ENCODE results near the gene MGRN1.
"Not testable (repeated sequence)": the region's sequence is repeated elsewhere in the genome, so short reads cannot be mapped to it uniquely, and the experiment has no call there.

Gene MGRN1

DNA sequence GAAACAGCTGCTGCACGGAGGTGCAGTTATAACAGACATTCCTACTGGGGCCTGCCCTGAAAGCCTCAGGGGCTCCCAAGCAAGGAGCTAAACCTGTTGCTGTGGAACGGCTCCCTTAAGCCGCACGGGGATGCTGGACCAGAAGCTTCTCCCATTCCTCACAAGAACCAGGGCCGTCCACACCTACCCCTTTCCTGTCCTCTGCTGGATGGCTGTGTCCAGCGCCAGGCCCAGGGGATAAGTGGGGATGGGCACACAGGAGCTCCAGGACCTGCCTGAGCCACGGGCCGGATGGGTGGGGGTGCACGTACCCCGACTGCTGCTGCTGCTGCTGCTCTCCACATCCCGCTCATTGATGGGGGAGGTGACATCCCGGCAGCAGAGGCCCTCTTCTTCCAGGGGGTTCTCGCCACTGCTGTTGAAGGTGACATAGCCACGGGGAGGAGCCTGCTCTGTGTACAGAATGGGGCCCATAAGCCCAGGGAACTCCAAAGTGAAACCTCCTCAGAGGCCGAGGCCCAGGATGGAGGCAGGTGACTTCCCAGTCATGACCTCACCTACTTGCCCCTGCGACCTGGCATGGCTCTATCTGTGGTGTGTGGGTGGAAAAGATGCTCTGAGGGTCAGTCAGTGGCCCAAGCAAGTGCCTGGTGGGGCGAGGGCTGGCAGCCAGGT is 77.3 kb downstream of the MGRN1 start:
- no peak for DNase-seq

DNA sequence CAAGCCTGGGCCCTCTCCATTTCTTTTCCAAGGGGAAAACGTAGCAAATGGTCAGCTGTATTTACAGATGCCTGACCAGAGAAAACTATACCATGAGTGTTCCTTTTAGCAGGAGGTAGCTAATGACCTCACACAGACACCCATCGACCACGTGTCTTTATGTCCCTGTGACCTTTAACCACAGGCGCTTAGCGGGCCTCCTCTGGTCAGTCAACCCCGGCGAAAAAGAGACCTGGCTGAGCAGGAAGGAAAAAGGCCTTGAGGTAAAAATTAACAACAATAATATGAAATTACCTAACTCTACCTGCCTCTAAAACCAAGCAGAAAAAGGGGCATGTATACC is 77.8 kb downstream of the MGRN1 start:
- DNase-seq = no peak

DNA sequence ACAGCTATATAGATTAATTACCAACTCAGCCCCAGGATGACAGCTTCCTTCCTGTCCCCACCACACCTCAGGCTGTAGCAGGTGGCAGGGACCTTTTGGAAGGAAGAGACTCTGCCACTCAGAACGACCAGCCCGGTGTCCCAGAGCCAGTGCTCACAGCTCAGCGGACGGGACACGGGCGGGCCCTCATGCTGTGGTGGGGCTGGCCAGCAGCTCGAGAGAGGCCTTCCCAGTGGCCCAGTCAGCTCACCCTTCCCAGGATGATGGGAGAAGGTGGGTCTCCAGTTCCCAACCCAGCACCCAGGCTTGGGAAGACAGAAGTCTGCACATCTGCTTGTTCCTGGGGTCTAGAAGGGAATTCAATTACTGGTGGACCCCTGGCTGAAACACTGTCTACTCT is 79.3 kb downstream of the MGRN1 start:
- DNase-seq = no peak

DNA sequence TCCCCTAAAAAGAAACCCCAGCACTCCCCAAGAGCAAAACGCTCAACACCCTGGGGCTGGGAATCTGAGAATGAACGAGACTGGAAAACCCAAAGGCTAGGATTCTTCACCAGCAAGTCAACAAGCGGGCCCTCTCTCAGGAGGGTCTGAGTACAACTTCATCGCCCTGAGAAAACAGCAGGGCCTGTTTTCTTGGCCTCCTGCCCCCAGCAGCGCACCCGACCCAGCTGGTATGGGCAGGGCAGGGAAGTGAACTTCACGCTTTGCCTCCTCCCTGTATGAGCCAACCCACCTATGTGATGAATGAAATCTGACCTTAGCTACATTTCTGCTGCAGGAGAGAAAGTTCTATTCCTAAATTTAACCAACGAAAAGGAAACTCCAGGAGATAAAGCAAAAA is 79.9 kb downstream of the MGRN1 start:
- no peak for DNase-seq

DNA sequence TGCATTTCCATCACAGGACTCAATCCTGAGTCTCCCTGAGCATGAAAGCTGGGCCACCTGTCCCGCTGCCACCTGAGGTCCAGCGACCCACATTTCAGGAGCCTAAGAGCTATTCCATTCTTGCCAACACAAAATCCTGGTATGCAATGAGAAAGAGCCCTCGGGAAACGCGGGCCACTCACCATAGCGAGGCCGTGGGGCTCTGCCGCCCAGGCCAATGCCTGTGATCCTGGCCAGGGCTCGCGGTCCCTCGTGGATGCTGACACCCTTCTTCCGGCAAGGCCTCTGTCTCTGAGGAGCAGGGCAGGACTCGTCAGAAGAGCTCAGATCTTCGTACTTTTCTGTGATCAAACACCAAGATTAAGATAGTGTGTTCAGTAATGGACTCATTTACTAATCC is 80.3 kb downstream of the MGRN1 start:
- no peak for DNase-seq

DNA sequence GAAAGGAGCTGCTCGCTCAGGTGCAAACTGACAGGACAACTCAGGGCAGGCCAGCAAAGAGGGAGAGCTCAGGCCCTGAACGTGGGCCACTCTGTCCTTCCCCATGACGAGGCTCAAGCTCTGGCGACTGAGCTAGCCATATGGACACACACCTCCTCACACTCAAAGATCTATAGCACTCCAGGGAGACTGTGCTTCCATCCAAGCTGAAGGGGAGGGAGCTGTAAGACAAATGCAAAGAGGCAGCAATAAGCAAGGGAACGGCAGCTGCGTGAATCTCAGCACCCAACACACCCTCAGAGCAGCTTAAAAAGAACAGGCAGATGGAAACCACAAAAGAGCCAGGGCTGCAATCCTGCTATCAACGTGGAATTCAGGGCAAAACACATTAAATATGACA is 82.2 kb downstream of the MGRN1 start:
- DNase-seq = no peak

DNA sequence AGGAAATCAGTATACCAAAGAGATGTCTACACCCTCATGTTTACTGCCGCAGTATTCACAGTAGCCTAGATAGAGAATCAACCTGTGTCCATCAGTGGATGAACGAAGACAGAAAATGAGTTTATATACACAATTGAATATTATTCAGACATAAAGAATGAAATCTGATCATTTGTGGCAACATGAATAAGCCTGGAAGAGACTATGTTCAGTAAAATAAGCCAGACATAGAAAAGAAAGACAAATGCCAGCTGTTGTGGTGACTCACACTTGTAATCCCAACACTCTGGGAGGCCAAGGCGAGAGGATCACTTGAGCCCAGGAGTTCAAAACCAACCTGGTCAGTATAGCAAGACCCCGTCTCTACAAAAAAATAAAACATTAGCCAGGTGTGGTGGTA is 84.9 kb downstream of the MGRN1 start:
- DNase-seq = no peak

DNA sequence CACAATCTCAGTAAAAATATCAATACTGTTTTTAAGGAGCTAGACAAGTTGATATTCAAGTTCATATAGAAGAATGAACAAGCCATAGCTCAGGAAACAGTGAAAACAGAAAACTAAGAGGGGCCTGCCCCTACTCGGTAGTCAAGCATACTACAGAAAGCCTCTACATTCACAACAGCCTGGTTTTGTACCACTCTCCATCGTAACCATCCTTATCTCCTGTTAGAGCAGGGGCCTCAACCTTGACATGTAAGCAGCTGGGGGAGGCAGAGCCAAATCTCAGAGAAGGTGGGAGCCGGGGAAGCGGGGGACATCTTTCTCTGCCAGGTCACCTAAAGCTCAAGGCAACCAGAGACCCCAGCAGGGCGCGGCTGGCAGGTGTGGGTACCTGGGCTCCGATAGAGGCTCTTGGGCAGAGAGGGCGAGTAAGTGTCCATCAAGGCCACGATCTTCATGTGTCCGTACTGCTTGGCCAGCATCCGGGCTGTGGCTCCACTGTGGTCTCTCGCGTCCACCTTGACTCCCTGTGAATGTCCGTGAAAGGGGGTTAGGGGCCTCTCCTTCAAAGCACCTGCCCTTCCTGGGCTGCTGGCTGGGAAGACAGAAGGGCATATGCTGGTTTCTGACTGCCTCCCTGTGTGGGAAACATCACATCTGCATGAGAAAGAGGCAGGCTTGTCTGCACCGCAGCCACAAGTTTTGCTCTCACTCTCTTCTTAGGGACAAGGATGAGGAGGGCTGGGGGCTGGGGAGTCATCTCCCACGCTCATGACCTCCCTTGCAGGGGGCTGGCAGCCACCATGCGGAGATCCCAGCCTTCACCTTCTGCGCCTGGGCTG is 89.3 kb downstream of the MGRN1 start:
- no peak for DNase-seq

DNA sequence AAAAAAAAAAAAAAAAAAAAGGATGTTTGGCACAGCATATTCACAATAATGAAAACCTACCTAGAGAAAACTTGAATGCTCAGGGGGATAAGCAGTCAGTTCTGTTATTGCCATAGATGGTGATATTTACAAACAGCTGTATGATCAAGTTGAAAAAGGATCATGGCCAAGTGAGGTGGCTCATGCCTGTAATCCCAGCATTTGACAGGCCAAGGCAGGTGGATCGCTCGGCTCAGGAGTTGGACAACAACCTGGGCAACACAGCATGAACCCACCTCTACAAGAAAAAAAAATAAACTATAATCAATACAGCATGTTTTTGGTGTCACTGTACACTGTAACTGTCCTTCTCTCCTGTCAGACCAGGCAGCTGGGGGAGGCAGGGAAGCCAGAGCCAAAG is 90.4 kb downstream of the MGRN1 start:
- DNase-seq = no peak

DNA sequence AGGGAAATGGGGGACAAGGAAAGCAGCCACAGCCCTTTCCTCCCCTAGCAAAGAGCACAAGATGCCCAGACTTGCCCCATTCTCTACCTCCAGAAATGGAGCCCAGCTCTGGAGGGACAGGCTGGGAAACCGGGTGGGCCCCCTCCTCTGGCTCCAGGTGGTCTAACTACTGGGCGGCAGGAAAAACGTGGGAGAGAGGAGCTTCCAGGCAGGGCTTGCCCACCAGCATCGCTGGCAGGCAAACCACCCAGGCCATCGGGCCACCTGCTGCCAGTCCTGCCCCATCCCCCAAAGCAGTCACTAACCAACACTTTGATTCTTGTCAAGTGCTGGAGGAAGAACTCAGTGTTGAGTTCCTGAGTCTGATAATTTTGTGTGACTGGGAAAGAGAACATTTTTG is 93.8 kb downstream of the MGRN1 start:
- DNase-seq = no peak

DNA sequence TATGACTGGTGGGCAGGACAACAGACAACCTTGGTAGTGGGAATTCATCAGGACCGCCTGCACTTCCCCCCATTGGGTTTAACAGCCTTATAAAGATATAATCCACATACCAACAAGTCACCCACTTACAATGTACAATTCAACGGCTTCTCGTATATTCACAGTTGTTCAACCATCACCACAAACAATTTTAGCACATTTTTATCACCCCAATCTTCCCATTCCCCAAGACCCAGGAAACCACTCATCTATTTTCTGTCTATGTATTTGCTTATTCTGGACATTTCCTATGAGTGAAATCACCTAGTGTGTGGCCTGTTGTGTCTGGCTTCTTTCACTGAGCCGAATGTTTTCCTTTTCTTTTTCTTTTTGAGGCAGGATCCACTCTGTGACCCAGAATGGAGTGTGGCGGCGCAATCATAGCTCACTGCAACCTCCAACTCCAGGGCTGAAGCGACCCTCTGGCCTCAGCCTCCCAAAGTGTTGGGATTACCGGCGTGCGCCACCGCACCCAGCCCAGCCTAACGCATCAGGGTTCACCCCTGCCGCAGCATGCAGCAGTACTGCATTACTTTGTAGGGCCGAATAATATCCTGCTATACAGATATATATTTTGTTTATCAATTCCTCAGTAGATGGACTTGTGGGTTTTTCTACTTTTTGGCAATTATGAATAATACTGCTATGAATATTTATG is 98.6 kb downstream of the MGRN1 start:
- no peak for DNase-seq

DNA sequence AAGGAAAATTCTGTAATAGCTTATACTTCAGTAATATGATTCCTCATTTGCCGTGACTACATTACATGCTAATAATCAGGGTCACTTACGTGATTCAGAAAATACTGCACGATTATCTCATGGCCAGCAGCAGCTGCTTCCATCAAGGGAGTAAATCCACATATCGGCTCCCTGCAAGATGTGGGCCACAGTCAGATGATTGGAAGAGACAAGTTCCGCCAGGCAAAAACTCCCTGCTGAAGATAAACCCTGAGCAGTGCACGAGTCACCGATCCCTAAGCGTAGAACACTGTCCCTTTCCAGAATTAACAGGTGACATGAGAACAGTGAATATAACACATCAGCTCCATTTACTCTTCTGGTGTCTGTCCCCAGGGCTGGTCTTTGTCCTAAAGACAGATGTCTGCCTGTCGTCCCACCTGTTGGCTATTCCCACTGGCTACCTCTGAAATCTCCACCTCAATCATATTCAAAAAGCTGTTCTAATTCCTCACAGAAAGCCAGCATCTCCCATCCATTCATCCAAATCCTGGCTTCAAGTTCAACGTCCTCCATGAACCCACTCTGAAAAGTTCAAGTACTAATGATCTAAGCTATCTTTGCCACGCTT is 100.1 kb downstream of the MGRN1 start:
- no peak for DNase-seq

DNA sequence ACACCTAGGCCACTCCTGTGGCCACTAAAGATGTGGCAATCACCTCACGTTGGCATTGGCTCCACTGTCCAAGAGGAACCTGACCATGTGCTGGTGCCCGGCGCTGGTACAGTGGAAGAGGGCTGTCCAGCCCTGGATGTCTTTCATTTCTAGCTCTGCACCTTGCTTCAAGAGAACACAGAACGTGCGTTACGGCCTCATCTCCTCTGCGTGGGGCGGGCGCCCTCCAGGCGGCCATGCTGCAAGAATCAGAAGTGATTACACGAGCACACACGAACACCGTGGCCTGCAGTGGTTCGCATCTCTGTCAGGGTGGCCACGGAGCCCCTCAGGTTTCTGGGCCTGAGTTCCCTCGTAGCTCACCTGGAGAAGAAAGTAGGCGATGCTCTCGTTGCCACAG is 102.0 kb downstream of the MGRN1 start:
- no peak for DNase-seq

DNA sequence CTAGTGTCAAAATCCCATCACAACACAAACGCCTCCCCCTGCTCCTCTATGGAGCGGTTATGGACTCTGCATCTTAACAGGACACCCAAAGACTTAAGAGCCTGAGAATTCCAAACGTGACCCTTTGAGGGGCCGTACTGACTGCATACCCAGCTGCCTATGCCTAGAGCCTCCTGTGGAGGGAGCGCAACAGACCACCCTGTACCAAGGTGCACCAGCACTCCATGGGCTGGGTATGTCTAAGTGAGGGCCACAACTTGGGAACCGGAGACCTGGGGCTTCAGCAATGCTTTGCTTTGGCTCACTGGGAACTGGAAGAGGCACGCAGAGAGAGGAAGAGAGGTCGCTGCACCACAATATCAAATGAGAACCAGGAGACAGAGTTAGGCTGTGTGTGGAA is 104.0 kb downstream of the MGRN1 start:
- DNase-seq = no peak

DNA sequence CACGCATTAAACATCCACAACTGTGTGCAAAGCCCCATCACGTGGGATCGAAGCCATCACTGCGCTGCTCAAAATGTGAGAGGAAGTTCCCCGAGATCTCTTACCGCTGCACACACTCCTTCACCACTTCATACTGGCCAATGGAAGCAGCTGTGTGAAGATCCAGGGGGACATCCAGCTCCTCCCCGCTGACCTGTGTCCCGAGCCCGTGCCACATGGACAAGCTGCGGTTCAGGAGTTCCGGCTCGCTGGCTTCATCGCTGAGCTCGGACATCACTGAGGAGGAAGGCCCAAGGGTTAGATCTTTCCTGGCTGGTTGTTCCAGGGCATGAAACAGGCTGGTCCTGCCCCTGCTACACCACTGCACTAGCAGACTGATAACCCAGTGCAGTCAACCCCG is 105.2 kb downstream of the MGRN1 start:
- no peak for DNase-seq

DNA sequence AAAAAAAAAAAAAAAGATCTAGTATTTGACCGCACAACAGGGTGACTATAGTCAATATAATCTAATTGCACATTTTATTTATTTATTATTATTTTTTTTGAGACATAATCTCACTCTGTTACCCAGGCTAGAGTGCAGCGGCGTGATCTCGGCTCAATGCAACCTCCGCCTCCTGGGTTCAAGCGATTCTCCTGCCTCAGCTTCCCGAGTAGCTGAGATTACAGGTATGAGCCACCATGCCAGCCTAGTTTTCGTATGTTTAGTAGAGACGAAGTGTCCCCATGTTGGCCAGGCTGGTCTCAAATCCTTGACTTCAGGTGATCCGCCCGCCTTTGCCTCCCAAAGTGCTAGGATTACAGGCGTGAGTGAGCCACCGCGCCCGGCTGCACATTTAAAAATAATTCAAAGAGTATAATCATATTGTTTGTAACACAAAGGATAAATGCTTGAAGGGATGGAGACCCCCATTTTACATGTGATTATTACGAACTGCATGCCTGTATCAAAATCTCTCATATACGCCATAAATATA is 108.7 kb downstream of the MGRN1 start:
- DNase-seq = no peak

DNA sequence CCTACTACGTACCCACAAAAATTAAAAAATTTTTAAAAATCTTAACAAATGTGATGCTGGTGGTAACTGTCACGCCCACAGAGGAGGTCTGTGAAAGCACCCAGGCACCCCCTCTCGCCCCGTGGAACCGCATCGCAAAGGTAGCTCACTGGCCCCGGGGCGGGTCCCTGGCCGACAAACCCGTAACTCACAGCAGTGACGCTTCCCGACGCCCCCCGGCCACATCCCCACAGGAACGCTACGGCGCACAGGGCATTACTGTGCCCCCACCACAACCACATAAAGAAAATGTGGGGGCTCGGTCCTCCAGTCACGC is 109.1 kb downstream of the MGRN1 start:
- DNase-seq = no peak

DNA sequence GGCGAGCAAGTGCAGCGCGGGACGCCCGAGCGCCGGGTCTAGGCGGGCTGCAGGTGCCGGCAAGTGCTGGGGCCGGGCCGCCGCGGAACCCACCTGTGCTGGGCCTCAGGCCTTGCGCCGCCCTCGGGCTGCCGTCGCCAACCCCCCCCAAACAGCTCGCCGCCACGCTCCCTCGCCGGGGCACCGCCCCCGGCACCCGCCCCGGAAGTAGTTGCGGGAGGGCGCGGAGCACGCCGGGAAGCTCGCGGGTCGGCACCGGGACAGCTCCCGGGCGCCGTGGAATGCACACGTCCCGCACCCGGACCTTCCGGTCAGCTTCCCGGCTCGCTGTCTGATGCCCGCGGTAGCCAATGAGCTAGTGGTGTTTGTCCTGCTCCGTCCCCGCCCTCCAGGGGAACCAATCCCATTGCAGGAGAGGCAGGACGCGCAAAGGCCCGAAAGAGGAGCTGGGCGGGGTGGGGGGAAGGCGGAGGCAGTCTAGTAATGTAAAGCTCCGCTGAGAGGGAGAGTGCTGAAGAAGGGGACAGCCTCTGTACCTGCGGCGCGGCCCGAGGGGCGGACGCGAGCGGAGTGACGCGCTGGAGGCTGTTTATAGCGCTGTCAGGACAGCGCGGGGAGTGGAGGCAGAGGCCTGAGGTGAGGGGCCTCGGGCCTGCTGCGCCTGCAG is 109.6 kb downstream of the MGRN1 start, which contains the start of the genes ANKS3 and DNAAF8:
TSS of gene ANKS3 (minus strand) at position 209 of the 667 bp plus-strand sequence. CDS start 4,122 bp downstream, outside the sequence.
TSS of gene DNAAF8 (plus strand) at position 475 of the 667 bp plus-strand sequence. CDS start 1,978 bp downstream, outside the sequence.
- DNase-seq = peak; percentile 96

DNA sequence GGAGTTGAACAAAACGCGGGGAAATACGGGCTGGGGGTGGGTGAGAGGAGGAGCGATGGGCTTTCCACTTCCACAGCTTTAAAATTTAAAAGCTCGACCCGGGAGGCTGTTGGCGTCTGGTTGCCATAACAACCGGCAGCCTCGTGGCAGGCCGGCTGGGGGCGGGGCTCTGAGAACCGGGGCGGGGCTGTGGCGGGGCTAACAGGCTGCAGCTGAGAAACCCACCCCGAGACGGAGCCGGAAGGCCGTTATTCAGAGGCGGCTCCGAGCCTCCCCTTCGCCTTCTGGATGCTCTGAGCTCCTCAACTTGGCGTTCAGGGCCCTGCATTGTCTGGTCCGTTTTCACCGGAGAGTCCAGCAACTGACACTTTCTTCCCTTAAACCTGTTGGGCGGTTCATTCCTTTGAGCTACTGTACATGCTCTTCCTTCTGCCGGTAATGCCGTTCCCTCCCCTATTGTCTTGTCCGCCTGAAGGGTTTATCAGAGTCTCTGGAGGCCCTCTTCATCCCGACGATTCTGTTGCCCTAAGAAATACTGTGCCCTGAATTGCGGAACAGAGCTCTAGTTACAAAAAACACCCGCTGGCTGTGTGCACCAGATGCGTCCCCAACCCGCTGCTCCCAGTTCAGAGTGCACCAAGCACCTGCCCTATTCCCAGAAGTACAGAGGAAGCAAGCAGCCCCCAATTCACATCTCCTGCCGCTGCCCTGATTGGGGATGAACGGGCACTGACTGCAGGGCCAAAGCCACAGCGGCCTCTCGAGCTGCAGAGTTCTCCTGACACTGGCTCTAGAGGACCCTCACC is 110.3 kb downstream of the MGRN1 start:
- DNase-seq = peak; percentile 70

DNA sequence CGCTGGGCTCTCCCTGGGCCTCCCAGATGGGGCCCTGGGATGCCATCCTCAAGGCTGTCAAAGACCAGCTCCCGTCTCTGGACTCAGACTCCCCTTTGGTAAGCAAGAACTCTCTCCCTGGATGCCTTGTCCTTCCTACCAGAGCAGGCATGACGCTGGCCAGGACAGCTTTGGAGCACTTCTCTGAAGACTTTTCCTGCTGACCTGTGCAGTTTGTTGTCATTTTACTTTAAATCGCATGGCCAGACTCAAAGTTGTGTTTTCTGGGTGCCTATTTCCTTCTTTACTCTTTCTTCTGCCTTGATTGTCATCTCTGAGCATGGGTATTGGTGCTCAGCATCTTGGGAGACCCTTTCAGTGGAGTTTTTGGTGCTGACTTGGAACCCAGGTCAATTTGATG is 111.9 kb downstream of the MGRN1 start:
- DNase-seq = no peak

DNA sequence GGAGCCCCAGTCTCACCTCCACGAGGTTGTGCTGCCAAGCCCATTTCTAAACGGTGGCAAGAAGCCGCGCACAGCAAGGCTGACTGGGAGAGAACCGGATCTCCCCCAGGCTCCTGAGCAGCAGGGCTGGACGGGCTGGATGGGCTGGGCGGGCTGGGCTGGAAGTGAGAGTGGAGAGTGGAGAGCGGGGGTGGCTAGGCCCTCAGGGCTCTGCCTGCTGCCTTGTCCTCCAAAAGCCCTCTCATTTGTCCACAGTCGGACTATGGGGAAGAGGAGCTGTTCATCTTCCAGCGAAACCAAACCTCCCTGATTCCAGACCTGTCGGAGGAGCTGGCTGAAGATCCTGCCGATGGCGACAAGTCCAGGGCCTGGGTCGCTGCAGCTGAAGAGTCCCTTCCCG is 112.9 kb downstream of the MGRN1 start:
- no peak for DNase-seq

DNA sequence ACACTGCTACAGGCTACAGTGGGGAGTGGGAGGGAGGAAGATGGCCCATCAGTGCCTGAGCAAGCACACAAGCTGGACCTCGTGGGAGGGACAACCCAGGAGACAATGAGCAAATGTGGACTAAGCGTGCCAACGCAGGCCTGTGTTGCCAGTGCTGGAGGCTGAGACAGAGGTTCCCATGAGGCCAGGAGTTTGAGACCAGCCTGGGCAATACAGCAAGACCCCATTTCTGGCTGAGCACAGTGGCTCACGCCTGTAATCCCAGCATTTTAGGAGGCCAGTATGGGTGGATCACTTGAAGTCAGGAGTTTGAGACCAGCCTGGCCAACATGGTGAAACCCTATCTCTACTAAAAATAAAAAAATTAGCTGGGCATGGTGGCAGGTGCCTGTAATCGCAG is 113.7 kb downstream of the MGRN1 start:
- DNase-seq = not testable (repeated sequence)

Data from midbrain (tissue), 1 donor.